ENCODE results near the gene MRPL47. TPM values are rescaled to one million over a fixed set of nuclear protein-coding genes. Genes with fewer than 3 reads are reported as not detected.

Gene MRPL47
- total and polyA plus RNA-seq, 9 of the 15 experiments (the other 6 are each of a cell fraction or from before 2014, with no cell fraction given) = 101 to 437 (median 141) TPM

DNA sequence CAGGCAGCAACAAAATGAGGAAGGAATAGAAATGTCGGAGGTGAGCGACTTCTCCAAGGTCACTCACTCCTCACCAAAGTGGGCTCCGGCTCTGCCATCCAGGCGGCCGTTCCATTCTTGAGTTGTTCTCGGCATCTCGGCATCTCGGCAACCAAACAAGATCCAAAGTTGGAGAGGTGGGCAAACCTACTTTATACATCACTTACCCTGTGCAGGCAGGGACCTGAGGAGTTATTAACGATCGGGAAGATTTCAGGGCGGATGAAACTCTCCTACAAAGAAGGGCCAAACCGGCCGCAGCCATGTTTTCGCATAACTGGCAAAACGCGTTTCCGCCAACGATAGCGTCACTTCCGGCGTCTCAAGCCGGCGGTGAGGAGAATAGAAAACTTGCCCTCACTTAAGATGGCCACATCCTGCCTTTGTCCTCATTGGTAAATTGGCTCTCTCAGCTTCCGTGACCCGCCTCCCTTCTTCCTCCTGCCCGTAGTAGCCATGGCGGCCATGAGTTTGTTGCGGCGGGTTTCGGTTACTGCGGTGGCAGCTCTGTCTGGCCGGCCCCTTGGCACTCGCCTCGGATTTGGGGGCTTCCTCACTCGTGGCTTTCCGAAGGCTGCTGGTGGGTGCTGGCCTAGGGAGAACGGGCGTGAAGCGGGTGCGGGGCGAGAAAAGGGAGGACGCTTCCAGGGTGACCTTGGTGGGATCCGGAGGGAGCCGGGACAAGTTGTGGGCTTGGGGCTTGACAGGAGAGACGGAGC, at the start of gene MRPL47, which contains the start of gene NDUFB5 (continued):
- TF ChIP-seq SAP30 (IDR thresholded peaks at IDR 0.05; ENCODE audit: borderline replicate concordance, insufficient read depth, low read depth, low read length, poor library complexity, severe bottlenecking) (peak; percentile 69), FOXJ2 (tag; IDR thresholded peaks at IDR 0.05) (0 out of 2 replicates have a peak, but pooled peaks have one; percentile 52), GABPB1 (CRISPR knock-in tag; IDR thresholded peaks at IDR 0.05) (peak; percentile 98), TAF1 (IDR thresholded peaks at IDR 0.05; ENCODE audit: control insufficient read depth, extremely low read depth, insufficient read depth, low read length, severe bottlenecking) (peak; percentile 98), SIN3A (IDR thresholded peaks at IDR 0.05; ENCODE audit: borderline replicate concordance in 2 of 2, control insufficient read depth in 1 of 2, low read depth in 2 of 2, low read length in 2 of 2) (peak in 1 of 2 experiments; percentile 18; a peak in 1 of 4 replicates), SRF (CRISPR knock-in tag; IDR thresholded peaks at IDR 0.05) (peak in 1 of 2 experiments; percentile 55; a peak in 2 of 4 replicates), EP400 (IDR thresholded peaks at IDR 0.05) (peak; percentile 91), LCOR (CRISPR knock-in tag; IDR thresholded peaks at IDR 0.05) (peak; percentile 66; the same call in 1 of the 2 replicates), SRSF1 (IDR thresholded peaks at IDR 0.05; ENCODE audit: low read depth, low read length) (no peak), AFF1 (IDR thresholded peaks at IDR 0.05; ENCODE audit: low read depth in 1 of 2, partially characterized antibody in 2 of 2) (peak; percentile 30 to 44), CTBP1 (IDR thresholded peaks at IDR 0.05; ENCODE audit: borderline replicate concordance) (peak; percentile 20; the same call in 1 of the 2 replicates), CXXC5 (CRISPR knock-in tag; IDR thresholded peaks at IDR 0.05) (peak; percentile 50), POLR2B (IDR thresholded peaks at IDR 0.05; ENCODE audit: low read depth, partially characterized antibody) (peak; percentile 90), CEBPG (CRISPR knock-in tag; IDR thresholded peaks at IDR 0.05) (0 out of 2 replicates have a peak, but pooled peaks have one; percentile 0), CEBPG (tag; conservative IDR thresholded peaks at IDR 0.05 in 1 of 2, IDR thresholded peaks at IDR 0.05 in 1 of 2) (no peak), ERF (CRISPR knock-in tag; IDR thresholded peaks at IDR 0.05) (no peak), CREB1 (IDR thresholded peaks at IDR 0.05) (peak; percentile 94), CREB1 (CRISPR knock-in tag; IDR thresholded peaks at IDR 0.05) (peak; percentile 93), ZFX (CRISPR knock-in tag; IDR thresholded peaks at IDR 0.05) (peak; percentile 73), ARID3B (CRISPR knock-in tag; IDR thresholded peaks at IDR 0.05; ENCODE audit: borderline replicate concordance) (no peak), ATF1 (CRISPR knock-in tag; IDR thresholded peaks at IDR 0.05) (no peak), ATF1 (tag; IDR thresholded peaks at IDR 0.05) (peak; percentile 97)
